ENCODE results near the gene PCDHGC5.

PCDHGC5 gene

DNA sequence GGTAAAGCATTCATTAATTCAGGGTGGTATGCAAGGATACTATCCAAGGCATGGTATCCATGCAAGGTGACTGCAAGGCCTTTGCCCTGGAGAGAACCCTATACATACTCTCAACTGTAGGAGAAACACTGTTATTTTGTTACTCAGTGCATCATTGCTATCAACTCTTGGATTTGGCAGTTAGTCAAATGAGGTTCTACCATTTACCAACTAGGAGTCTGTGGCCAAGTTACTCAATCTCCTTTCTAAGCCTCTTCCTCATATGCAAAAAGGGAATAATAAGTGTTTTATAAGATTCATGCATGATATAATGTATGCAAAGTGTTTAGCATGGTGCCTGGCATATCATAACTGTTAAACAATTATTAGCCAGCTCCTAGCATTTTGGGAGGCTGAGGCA lies 9.1 kb upstream of the PCDHGC5 start:
- ChIA-PET CTCF (interaction anchor here (1.9 kb wide), 1 partner anchor 45 kb away, joined by 7 read pairs; no protein-coding TSS in a partner anchor), POLR2A (ENCODE audit: low non-redundant PET) (no interaction called here)
- no peak for DNase-seq (ENCODE audit: low spot score)
- TF ChIP-seq, protein P1, sequence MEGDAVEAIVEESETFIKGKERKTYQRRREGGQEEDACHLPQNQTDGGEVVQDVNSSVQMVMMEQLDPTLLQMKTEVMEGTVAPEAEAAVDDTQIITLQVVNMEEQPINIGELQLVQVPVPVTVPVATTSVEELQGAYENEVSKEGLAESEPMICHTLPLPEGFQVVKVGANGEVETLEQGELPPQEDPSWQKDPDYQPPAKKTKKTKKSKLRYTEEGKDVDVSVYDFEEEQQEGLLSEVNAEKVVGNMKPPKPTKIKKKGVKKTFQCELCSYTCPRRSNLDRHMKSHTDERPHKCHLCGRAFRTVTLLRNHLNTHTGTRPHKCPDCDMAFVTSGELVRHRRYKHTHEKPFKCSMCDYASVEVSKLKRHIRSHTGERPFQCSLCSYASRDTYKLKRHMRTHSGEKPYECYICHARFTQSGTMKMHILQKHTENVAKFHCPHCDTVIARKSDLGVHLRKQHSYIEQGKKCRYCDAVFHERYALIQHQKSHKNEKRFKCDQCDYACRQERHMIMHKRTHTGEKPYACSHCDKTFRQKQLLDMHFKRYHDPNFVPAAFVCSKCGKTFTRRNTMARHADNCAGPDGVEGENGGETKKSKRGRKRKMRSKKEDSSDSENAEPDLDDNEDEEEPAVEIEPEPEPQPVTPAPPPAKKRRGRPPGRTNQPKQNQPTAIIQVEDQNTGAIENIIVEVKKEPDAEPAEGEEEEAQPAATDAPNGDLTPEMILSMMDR (conservative IDR thresholded peaks at IDR 0.05; ENCODE audit: low read depth), result no peak
- H3K27ac ChIP-seq, result no peak overlapping the region

- POLR2A ChIA-PET (ENCODE audit: low non-redundant PET), result interaction anchor here (0.6 to 1.0 kb wide), 2 partner anchors 37 to 643 kb away, joined by 3 to 4 read pairs; no protein-coding TSS in a partner anchor
- DNase-seq (ENCODE audit: low spot score), result no peak
- no peak overlapping the region for H3K27ac ChIP-seq
- CTCF ChIA-PET, result interaction anchor here (1.7 kb wide), 1 partner anchor 30 kb away, joined by 5 read pairs; no protein-coding TSS in a partner anchor
- TF ChIP-seq, protein P1 (conservative IDR thresholded peaks at IDR 0.05; ENCODE audit: low read depth), result no peak
Measured at GRCh38 chr5:141483902-141484301, 5.0 kb upstream of the PCDHGC5 start.

DNA sequence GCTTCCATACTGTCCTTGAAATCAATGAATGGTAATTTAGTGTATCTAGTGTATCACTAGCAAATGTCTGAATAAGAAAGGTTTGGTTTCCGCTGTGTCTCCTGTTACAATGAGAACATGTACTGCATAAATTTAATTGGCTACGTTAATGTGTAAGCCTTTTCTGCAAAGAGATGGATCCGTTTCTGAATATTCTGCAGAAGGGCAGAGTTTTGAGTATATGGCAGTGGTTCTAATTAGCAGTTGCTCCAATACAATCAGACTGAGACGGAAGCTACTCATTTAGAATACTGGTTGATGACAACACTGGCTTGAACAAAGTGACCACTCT lies 4.6 kb upstream of the PCDHGC5 start:
- no peak overlapping the region for H3K27ac ChIP-seq
- no peak for DNase-seq (ENCODE audit: low spot score)
- TF ChIP-seq, protein P1 (conservative IDR thresholded peaks at IDR 0.05; ENCODE audit: low read depth), result no peak
- ChIA-PET CTCF (interaction anchor here (1.7 kb wide), 1 partner anchor 29 kb away, joined by 5 read pairs; no protein-coding TSS in a partner anchor), POLR2A (ENCODE audit: low non-redundant PET) (interaction anchor here (1.0 kb wide), 1 partner anchor 37 kb away, joined by 3 read pairs; no protein-coding TSS in a partner anchor)

GRCh38 chr5:141484641-141485311 lies 4.1 kb upstream of the PCDHGC5 start, which contains the start of gene PCDHGC4:
TSS of gene PCDHGC4 (plus strand) at chr5:141485030. CDS start at chr5:141485174, 144 bp downstream.
- CTCF ChIA-PET, result interaction anchor here (0.7 to 1.7 kb wide), 3 partner anchors 29 to 146 kb away, joined by 3 to 6 read pairs (median 5); partner anchors contain the start of gene PCDHGA2
- POLR2A ChIA-PET (ENCODE audit: low non-redundant PET), result no interaction called here
- TF ChIP-seq, protein P1 (conservative IDR thresholded peaks at IDR 0.05; ENCODE audit: low read depth), result no peak
- H3K27ac ChIP-seq, result no peak within 1 kb of the TSS
- no peak for DNase-seq (ENCODE audit: low spot score)

GRCh38 chr5:141485321-141486055 lies 3.4 kb upstream of the PCDHGC5 start:
- TF ChIP-seq, protein P1 (conservative IDR thresholded peaks at IDR 0.05; ENCODE audit: low read depth), result no peak
- ChIA-PET POLR2A (ENCODE audit: low non-redundant PET) (no interaction called here), CTCF (interaction anchor here (0.5 to 1.8 kb wide), 5 partner anchors 7 to 147 kb away, joined by 3 to 6 read pairs (median 3); partner anchors contain the start of gene PCDHGA2)
- no peak for DNase-seq (ENCODE audit: low spot score)
- no peak overlapping the region for H3K27ac ChIP-seq

GRCh38 chr5:141486091-141486490 lies 2.8 kb upstream of the PCDHGC5 start:
- POLR2A ChIA-PET (ENCODE audit: low non-redundant PET), result no interaction called here
- H3K27ac ChIP-seq, result no peak overlapping the region
- DNase-seq (ENCODE audit: low spot score), result no peak
- TF ChIP-seq, protein P1 (conservative IDR thresholded peaks at IDR 0.05; ENCODE audit: low read depth), result no peak
- CTCF ChIA-PET, result interaction anchor here (0.5 to 1.8 kb wide), 3 partner anchors 8 to 48 kb away, joined by 3 to 6 read pairs (median 3); no protein-coding TSS in a partner anchor
